IMR-90 (cell line): ENCODE measurements around the gene ATF7IP2. TPM values are rescaled to one million over a fixed set of nuclear protein-coding genes. Genes with fewer than 3 reads are reported as not detected.

ENCODE experiments used
- ATAC-seq: fragments of 200-7000 bp; cut with Tn5 transposase; 2 replicates; pipeline ENCODE4 v1.9.1; 2020; ENCODE audit warnings: low read depth, mild to moderate bottlenecking, moderate library complexity
- BruUV-seq: library from RNA; stranded (reverse); fragments of 400-500 nt; replicated peaks from 2 replicates; lab custom pipeline; 2021; lab: Mats Ljungman, UMichigan
- CTCF ChIA-PET: fragments of 300-600 bp; formaldehyde crosslinking; extraction: SDS; loops from one replicate; lab custom pipeline; 2021; ENCODE audit warnings: antibody characterized with exemption; lab: Yijun Ruan, JAX
- POLR2A ChIA-PET: fragments of 300-600 bp; sonication (Branson Sonifier 250); formaldehyde crosslinking; loops from one replicate; lab custom pipeline; 2022; ENCODE audit warnings: antibody characterized with exemption; ENCODE audit not compliant: unreplicated experiment; lab: Charles Lee
- DNase-seq: peaks from one replicate; pipeline ENCODE4 v3.0.0; 2013
- H2AFZ ChIP-seq: replicated peaks from 2 replicates; pipeline ENCODE3; 2013; ENCODE audit warnings: low read length, mild to moderate bottlenecking; ENCODE audit not compliant: poor library complexity
- H2AK5ac ChIP-seq: 2 replicates; pipeline ENCODE4 v1.6.1; 2013; ENCODE audit warnings: low read depth, low read length, inconsistent platforms
- H2AK9ac ChIP-seq: replicated peaks from 2 replicates; pipeline ENCODE3; 2013; ENCODE audit warnings: mild to moderate bottlenecking, low read depth, low read length, moderate library complexity; ENCODE audit not compliant: poor library complexity
- H2BK120ac ChIP-seq: 2 replicates; pipeline ENCODE4 v1.6.1; 2013; ENCODE audit warnings: low read depth, low read length, inconsistent platforms
- H2BK15ac ChIP-seq: 3 replicates; pipeline ENCODE4 v1.6.1; 2013; ENCODE audit warnings: low read depth, low read length, inconsistent platforms
- H2BK20ac ChIP-seq: 2 replicates; pipeline ENCODE4 v1.6.1; 2013; ENCODE audit warnings: low read depth, mild to moderate bottlenecking, inconsistent platforms, low read length, moderate library complexity
- H2BK5ac ChIP-seq: 2 replicates; pipeline ENCODE4 v1.6.1; 2013; ENCODE audit warnings: mild to moderate bottlenecking, low read depth, low read length, inconsistent platforms; ENCODE audit not compliant: poor library complexity, severe bottlenecking
- H3K14ac ChIP-seq: replicated peaks from 2 replicates; pipeline ENCODE4 v1.6.1; 2013; ENCODE audit warnings: low read depth, low read length, inconsistent platforms
- H3K18ac ChIP-seq: 2 replicates; pipeline ENCODE4 v1.6.1; 2013; ENCODE audit warnings: low read depth, low read length, control low read depth
- H3K23ac ChIP-seq: 2 replicates; pipeline ENCODE4 v1.6.1; 2013; ENCODE audit warnings: low read depth, low read length, inconsistent platforms
- H3K27ac ChIP-seq: 2 replicates; pipeline ENCODE4 v1.5.1; 2013; ENCODE audit warnings: mild to moderate bottlenecking, control low read depth, low read length; ENCODE audit not compliant: insufficient read depth
- H3K27me3 ChIP-seq: 2 replicates; pipeline ENCODE4 v1.6.1; 2013; ENCODE audit warnings: low read length; ENCODE audit not compliant: control insufficient read depth, insufficient read depth
- H3K36me3 ChIP-seq: 2 replicates; pipeline ENCODE4 v1.6.1; 2013; ENCODE audit warnings: low read length, mixed read lengths; ENCODE audit not compliant: control insufficient read depth, insufficient read depth
- H3K4ac ChIP-seq: 2 replicates; pipeline ENCODE4 v1.6.1; 2013; ENCODE audit warnings: low read depth, low read length, inconsistent platforms
- H3K4me1 ChIP-seq: 2 replicates; pipeline ENCODE4 v1.6.1; 2013; ENCODE audit warnings: low read length, mixed read lengths; ENCODE audit not compliant: control insufficient read depth, insufficient read depth
- H3K4me2 ChIP-seq: 2 replicates; pipeline ENCODE4 v1.6.1; 2013; ENCODE audit warnings: low read depth, mild to moderate bottlenecking, control low read depth, low read length, moderate library complexity
- H3K4me3 ChIP-seq: 2 replicates; pipeline ENCODE4 v1.5.1; 2013; ENCODE audit warnings: low read depth, mild to moderate bottlenecking, control low read depth, low read length, moderate library complexity; ENCODE audit not compliant: insufficient read depth
- H3K56ac ChIP-seq: 2 replicates; pipeline ENCODE4 v1.6.1; 2013; ENCODE audit warnings: low read length, inconsistent platforms; ENCODE audit not compliant: insufficient read depth; ENCODE audit errors: extremely low read depth
- H3K79me1 ChIP-seq, 2 experiments: 2 replicates each; pipeline ENCODE4 v1.6.1; 2013; ENCODE audit warnings: low read length in 2 of 2, inconsistent platforms in 1 of 2, low read depth in 1 of 2
- H3K9ac ChIP-seq: 2 replicates; pipeline ENCODE4 v1.6.1; 2013; ENCODE audit warnings: low read depth, low read length, control low read depth
- H3K9me1 ChIP-seq: 2 replicates; pipeline ENCODE4 v1.6.1; 2013; ENCODE audit warnings: low read length, inconsistent platforms; ENCODE audit not compliant: insufficient read depth
- H3K9me3 ChIP-seq: 2 replicates; pipeline ENCODE4 v1.6.1; 2013; ENCODE audit warnings: low read length; ENCODE audit not compliant: control insufficient read depth, insufficient read depth
- H4K20me1 ChIP-seq: 2 replicates; pipeline ENCODE4 v1.6.1; 2013; ENCODE audit warnings: low read length, inconsistent platforms; ENCODE audit not compliant: insufficient read depth
- H4K5ac ChIP-seq: 2 replicates; pipeline ENCODE4 v1.6.1; 2013; ENCODE audit warnings: mild to moderate bottlenecking, low read depth, low read length, control low read depth
- H4K8ac ChIP-seq, 2 experiments: 2 replicates each; pipeline ENCODE4 v1.6.1; 2013; ENCODE audit warnings: low read depth in 2 of 2, low read length in 2 of 2, control low read depth in 1 of 2, inconsistent platforms in 1 of 2
- H4K91ac ChIP-seq: 2 replicates; pipeline ENCODE4 v1.6.1; 2013; ENCODE audit warnings: low read depth, low read length, inconsistent platforms; ENCODE audit not compliant: insufficient read depth
- FOS ChIP-seq: fragments of 150-350 bp; IDR thresholded peaks from 2 replicates; pipeline ENCODE4 v1.6.1; 2016; ENCODE audit warnings: low read depth, low read length
- MAZ ChIP-seq: IDR thresholded peaks from 2 replicates; pipeline ENCODE4 v1.6.1; 2012; ENCODE audit warnings: low read depth, mild to moderate bottlenecking, low read length, improper control_type of control experiment, moderate library complexity, borderline replicate concordance
- MXI1 ChIP-seq: IDR thresholded peaks from 2 replicates; pipeline ENCODE4 v1.6.1; 2012; ENCODE audit warnings: low read depth, mild to moderate bottlenecking, low read length, moderate library complexity, borderline replicate concordance
- POLR2A ChIP-seq: IDR thresholded peaks from 2 replicates; pipeline ENCODE4 v1.6.1; 2012; ENCODE audit warnings: mild to moderate bottlenecking, low read depth, low read length
- RAD21 ChIP-seq: IDR thresholded peaks from 2 replicates; pipeline ENCODE4 v1.6.1; 2012; ENCODE audit warnings: low read length, improper control_type of control experiment
- RFX5 ChIP-seq: IDR thresholded peaks from 2 replicates; pipeline ENCODE4 v1.8.0; 2012; ENCODE audit warnings: low read depth, mild to moderate bottlenecking, low read length, moderate library complexity
- SMC3 ChIP-seq: fragments of 150-350 bp; IDR thresholded peaks from 2 replicates; pipeline ENCODE4 v1.6.1; 2016; ENCODE audit warnings: low read depth, mild to moderate bottlenecking, antibody characterized with exemption, low read length, moderate library complexity
- WGBS, 2 experiments: methylation state at CpG; one replicate each; pipeline versions ENCODE4 v1.1.5 to v1.1.7; 2013; ENCODE audit warnings: missing lambda C conversion rate in 2 of 2; ENCODE audit not compliant: insufficient read length in 1 of 2; ENCODE audit errors: extremely low coverage in 2 of 2; 5-methylcytosine and 5-hydroxymethylcytosine counted together
- dilution Hi-C: fragments of 300-500 bp; cut with HindIII; formaldehyde crosslinking; loops from one replicate; pipeline ENCODE4 v1.14.3; 2018; ENCODE audit warnings: low sequenced_read_pairs; ENCODE audit not compliant: unreplicated experiment
- in situ Hi-C: fragments of 300-500 bp; cut with MboI; formaldehyde crosslinking; loops from 3 replicates; pipeline ENCODE4 v1.14.3; 2019; ENCODE audit warnings: low sequenced_read_pairs, inconsistent platforms, mixed read lengths
- intact Hi-C: fragments of 100-400 bp; cut with micrococcal nuclease; formaldehyde crosslinking; loops from 2 replicates; pipeline ENCODE4 v1.10.0; 2022
- polyA plus RNA-seq, 3 experiments: library from polyadenylated mRNA; depleted of rRNA; stranded (reverse); fragments of >200 nt; gene quantifications; 2 replicates each; pipeline ENCODE4 v1.2.3, GENCODE V29; 2012; ENCODE audit warnings: low replicate concordance in 1 of 3
- total RNA-seq: library from RNA; depleted of rRNA; stranded (reverse); fragments of >200 nt; gene quantifications from 2 replicates; pipeline ENCODE4 v1.2.3, GENCODE V29; 2012

Gene ATF7IP2
- total and polyA plus RNA-seq, 2 of the 4 experiments (the other 2 are of a cell fraction): 2.7 to 3.6 TPM

- WGBS, 2 experiments: 60% methylated on average over 1 of the region's 2 CpGs; no CpG with 5 or more reads in 1 of the 2 experiments
These were observed 94.3 kb downstream of the ATF7IP2 start for GRCh38 chr16:10480151-10480550.

More at GRCh38 chr16:10480151-10480550, 94.3 kb downstream of the ATF7IP2 start:
- no peaks in the 10 kb centered on the region for H3K36me3 ChIP-seq
- H3K27ac ChIP-seq: no peak overlapping the region
- no peak overlapping the region for H2AK9ac ChIP-seq
- no peak overlapping the region for H2BK15ac ChIP-seq
- H3K14ac ChIP-seq: no peak overlapping the region
- no peak overlapping the region for H4K91ac ChIP-seq
- no peak overlapping the region for H3K18ac ChIP-seq
- intact Hi-C loops: no loop called here
- no peak overlapping the region for H2AFZ ChIP-seq
- H4K8ac ChIP-seq: no peak overlapping the region
- no peak overlapping the region for H3K56ac ChIP-seq
- no peak overlapping the region for H2BK120ac ChIP-seq
- BruUV-seq: no TSS peak
- no peak overlapping the region for H2AK5ac ChIP-seq
- H3K23ac ChIP-seq: no peak overlapping the region
- H3K4me2 ChIP-seq: no peak overlapping the region
- H4K20me1 ChIP-seq: no peaks in the 10 kb centered on the region
- no peak overlapping the region for H3K4me3 ChIP-seq
- POLR2A ChIA-PET: no interaction called here
- ATAC-seq (no peak), DNase-seq (no peak)
- H3K9me1 ChIP-seq: no peaks in the 10 kb centered on the region
- no peaks in the 10 kb centered on the region for H3K4me1 ChIP-seq
- H3K9ac ChIP-seq: no peak overlapping the region
- no peaks in the 10 kb centered on the region for H3K27me3 ChIP-seq
- no peak overlapping the region for H3K4ac ChIP-seq
- CTCF ChIA-PET: no interaction called here
- no peak for TF ChIP-seq MAZ
- no peak for TF ChIP-seq RFX5
- TF ChIP-seq MXI1: no peak
- TF ChIP-seq POLR2A: no peak
- TF ChIP-seq SMC3: no peak
- no peak for TF ChIP-seq RAD21
- TF ChIP-seq FOS: no peak
- dilution Hi-C loops: no loop called here
- H3K9me3 ChIP-seq: no peaks in the 10 kb centered on the region; the same call in 1 of the 2 replicates
- no peak overlapping the region for H4K5ac ChIP-seq
- no peaks in the 10 kb centered on the region for H3K79me1 ChIP-seq
- no peak overlapping the region for H2BK20ac ChIP-seq
- H2BK5ac ChIP-seq: no peak overlapping the region
- in situ Hi-C loops: no loop called here
